CD4-positive, alpha-beta T cell (primary cell): ENCODE measurements around the gene ZRANB3. TPM values are rescaled to one million over a fixed set of nuclear protein-coding genes. Genes with fewer than 3 reads are reported as not detected.

ENCODE experiments used
- ATAC-seq: fragments of 200-7000 bp; cut with Tn5 transposase; one replicate; pipeline ENCODE4 v1.10.0; 2022; ENCODE audit warnings: mild to moderate bottlenecking; ENCODE audit not compliant: poor library complexity
- CTCF ChIA-PET: fragments of 350-600 bp; sonication (Branson Sonifier 250); formaldehyde crosslinking; loops from one replicate; lab custom pipeline; 2021; ENCODE audit warnings: antibody characterized with exemption, inconsistent platforms; lab: Charles Lee
- POLR2A ChIA-PET: fragments of 350-600 bp; sonication (Branson Sonifier 250); formaldehyde crosslinking; loops from one replicate; lab custom pipeline; 2021; ENCODE audit warnings: antibody characterized with exemption, inconsistent platforms; lab: Charles Lee
- DNase-seq, 14 experiments: peaks; one replicate each; pipeline ENCODE4 v3.0.0-alpha.2; 2013 to 2020; ENCODE audit warnings: mixed read lengths in 2 of 14
- H3K27ac ChIP-seq, 2 donors: one replicate each; pipeline versions ENCODE4 v1.5.1 to v1.7.0; 2013; ENCODE audit warnings: low read length in 2 of 2, low read depth in 1 of 2, mild to moderate bottlenecking in 1 of 2
- H3K27me3 ChIP-seq, 2 experiments: 1 replicate in 1 of 2; 2 replicates in 1 of 2; pipeline versions ENCODE4 v1.6.1 to v1.7.0; 2013; ENCODE audit warnings: low read length in 2 of 2, control low read depth in 1 of 2, mild to moderate bottlenecking in 1 of 2, moderate library complexity in 1 of 2; ENCODE audit not compliant: insufficient read depth in 2 of 2, control insufficient read depth in 1 of 2
- H3K36me3 ChIP-seq: one replicate; pipeline ENCODE4 v1.6.1; 2013; ENCODE audit warnings: low read length, control low read depth; ENCODE audit not compliant: insufficient read depth
- H3K4me1 ChIP-seq: one replicate; pipeline ENCODE4 v1.6.1; 2013; ENCODE audit warnings: low read length, control low read depth; ENCODE audit not compliant: insufficient read depth
- H3K4me3 ChIP-seq: one replicate; pipeline ENCODE4 v1.5.1; 2013; ENCODE audit warnings: mild to moderate bottlenecking, low read length, moderate library complexity
- H3K9me3 ChIP-seq, 2 experiments: 1 replicate in 1 of 2; 2 replicates in 1 of 2; pipeline versions ENCODE4 v1.6.1 to v1.7.0; 2013; ENCODE audit warnings: low read length in 2 of 2, mild to moderate bottlenecking in 2 of 2, control low read depth in 1 of 2, moderate library complexity in 1 of 2; ENCODE audit not compliant: control insufficient read depth in 1 of 2, insufficient read depth in 1 of 2
- H3K27ac Mint-ChIP-seq: one replicate; pipeline ENCODE4 v1.8.0; 2020; ENCODE audit warnings: mixed read lengths
- H3K27me3 Mint-ChIP-seq: one replicate; pipeline ENCODE4 v1.8.0; 2021; ENCODE audit warnings: mixed read lengths
- H3K36me3 Mint-ChIP-seq: one replicate; pipeline ENCODE4 v1.8.0; 2021; ENCODE audit warnings: low read depth, mixed read lengths
- H3K4me1 Mint-ChIP-seq: one replicate; pipeline ENCODE4 v1.8.0; 2021; ENCODE audit warnings: low read depth, mixed read lengths
- H3K4me3 Mint-ChIP-seq: one replicate; pipeline ENCODE4 v1.8.0; 2020; ENCODE audit warnings: mild to moderate bottlenecking, mixed read lengths
- H3K9me3 Mint-ChIP-seq: one replicate; pipeline ENCODE4 v1.8.0; 2020; ENCODE audit warnings: mixed read lengths
- intact Hi-C, 2 experiments: fragments of 100-400 bp; cut with DNase I in 1 of 2; cut with micrococcal nuclease in 1 of 2; formaldehyde crosslinking; loops; one replicate each; pipeline versions ENCODE4 v1.15.1 to v1.9.0; 2023 to 2025; cut with DNase I, micrococcal nuclease
- total RNA-seq, 174 experiments: library from RNA in 2 of 174; stranded (reverse) in 2 of 174; gene quantifications; one replicate each; pipeline ENCODE4 v1.2.3 and lab custom pipeline; 2021 to 2026
- TF ChIP-seq, protein P1 (sequence below): fragments of 200-600 bp; IDR thresholded peaks from one replicate; pipeline ENCODE4 v1.8.0; 2022; ENCODE audit warnings: antibody characterized with exemption, mild to moderate bottlenecking

Gene ZRANB3
- total RNA-seq, 2 experiments from 2014 or later: 3.9 to 4.2 TPM

DNA sequence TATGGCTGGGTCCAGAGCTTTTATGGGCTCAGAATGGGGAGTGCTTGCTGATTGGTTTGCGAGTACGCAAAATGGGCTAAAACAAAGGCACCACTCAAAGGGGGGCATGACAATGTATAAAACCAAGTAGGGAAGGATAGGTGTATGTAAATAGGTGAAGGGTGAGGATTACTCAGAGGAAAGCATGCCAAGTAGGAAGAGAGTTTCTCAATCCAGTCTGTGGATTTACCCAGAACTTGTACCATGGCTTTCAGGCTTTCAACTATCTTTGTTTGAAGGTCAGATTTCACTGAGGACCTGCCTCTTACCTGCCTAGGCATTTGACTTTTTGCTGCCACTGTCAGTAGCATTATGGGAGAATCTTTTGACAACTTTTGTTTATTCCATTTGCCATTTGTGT is 386.7 kb downstream of the ZRANB3 start:
- ATAC-seq: no peak
- peaks cover 31% of the 10 kb centered on the region for H3K36me3 ChIP-seq
- ChIA-PET CTCF (no interaction called here), POLR2A (no interaction called here)
- H3K4me3 ChIP-seq: no peak overlapping the region
- Mint-ChIP-seq H3K9me3 (peaks cover 6% of the 10 kb centered on the region), H3K4me1 (no peaks in the 10 kb centered on the region), H3K4me3 (no peak overlapping the region), H3K27ac (no peak overlapping the region), H3K36me3 (peaks cover 81% of the 10 kb centered on the region), H3K27me3 (no peaks in the 10 kb centered on the region)
- no peaks in the 10 kb centered on the region for H3K4me1 ChIP-seq
- DNase-seq: no peak
- TF ChIP-seq, protein P1, sequence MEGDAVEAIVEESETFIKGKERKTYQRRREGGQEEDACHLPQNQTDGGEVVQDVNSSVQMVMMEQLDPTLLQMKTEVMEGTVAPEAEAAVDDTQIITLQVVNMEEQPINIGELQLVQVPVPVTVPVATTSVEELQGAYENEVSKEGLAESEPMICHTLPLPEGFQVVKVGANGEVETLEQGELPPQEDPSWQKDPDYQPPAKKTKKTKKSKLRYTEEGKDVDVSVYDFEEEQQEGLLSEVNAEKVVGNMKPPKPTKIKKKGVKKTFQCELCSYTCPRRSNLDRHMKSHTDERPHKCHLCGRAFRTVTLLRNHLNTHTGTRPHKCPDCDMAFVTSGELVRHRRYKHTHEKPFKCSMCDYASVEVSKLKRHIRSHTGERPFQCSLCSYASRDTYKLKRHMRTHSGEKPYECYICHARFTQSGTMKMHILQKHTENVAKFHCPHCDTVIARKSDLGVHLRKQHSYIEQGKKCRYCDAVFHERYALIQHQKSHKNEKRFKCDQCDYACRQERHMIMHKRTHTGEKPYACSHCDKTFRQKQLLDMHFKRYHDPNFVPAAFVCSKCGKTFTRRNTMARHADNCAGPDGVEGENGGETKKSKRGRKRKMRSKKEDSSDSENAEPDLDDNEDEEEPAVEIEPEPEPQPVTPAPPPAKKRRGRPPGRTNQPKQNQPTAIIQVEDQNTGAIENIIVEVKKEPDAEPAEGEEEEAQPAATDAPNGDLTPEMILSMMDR: no peak
- peaks cover 10 to 15% of the 10 kb centered on the region in 2 experiments for H3K9me3 ChIP-seq
- no peaks in the 10 kb centered on the region for H3K27me3 ChIP-seq
- H3K27ac ChIP-seq: no peak overlapping the region
- intact Hi-C loops: no loop called here

DNA sequence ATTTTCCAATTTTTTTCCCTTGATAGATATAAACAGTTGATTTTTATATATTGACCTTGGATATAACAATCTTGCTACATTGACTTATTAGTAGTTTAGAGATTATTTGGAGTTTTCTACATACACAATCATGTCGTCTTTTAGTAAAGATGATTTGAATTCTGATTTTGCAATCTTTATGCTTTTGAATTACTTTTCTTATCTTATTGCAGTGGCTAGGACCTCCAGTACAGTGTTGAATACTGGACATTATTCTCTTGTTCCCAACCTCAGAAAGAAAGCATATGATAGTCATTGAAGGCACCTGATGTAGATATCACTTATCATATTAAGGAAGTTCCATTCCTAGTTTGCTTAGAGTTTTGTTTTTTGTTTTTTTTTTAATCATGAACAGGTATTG is 388.7 kb downstream of the ZRANB3 start:
- TF ChIP-seq, protein P1: no peak
- intact Hi-C loops: no loop called here
- no peak for DNase-seq
- ChIA-PET CTCF (no interaction called here), POLR2A (no interaction called here)
- no peak overlapping the region for H3K27ac ChIP-seq
- peaks cover 90% of the 10 kb centered on the region for H3K36me3 Mint-ChIP-seq
- H3K36me3 ChIP-seq: peaks cover 41% of the 10 kb centered on the region
- peaks cover 6% of the 10 kb centered on the region for H3K9me3 Mint-ChIP-seq
- H3K27ac Mint-ChIP-seq: no peak overlapping the region
- H3K4me1 ChIP-seq: no peaks in the 10 kb centered on the region
- ATAC-seq: no peak
- H3K4me3 Mint-ChIP-seq: no peak overlapping the region
- no peaks in the 10 kb centered on the region for H3K27me3 ChIP-seq
- H3K4me1 Mint-ChIP-seq: no peaks in the 10 kb centered on the region
- H3K9me3 ChIP-seq: peaks cover 10 to 15% of the 10 kb centered on the region in 2 experiments
- no peak overlapping the region for H3K4me3 ChIP-seq
- H3K27me3 Mint-ChIP-seq: no peaks in the 10 kb centered on the region

DNA sequence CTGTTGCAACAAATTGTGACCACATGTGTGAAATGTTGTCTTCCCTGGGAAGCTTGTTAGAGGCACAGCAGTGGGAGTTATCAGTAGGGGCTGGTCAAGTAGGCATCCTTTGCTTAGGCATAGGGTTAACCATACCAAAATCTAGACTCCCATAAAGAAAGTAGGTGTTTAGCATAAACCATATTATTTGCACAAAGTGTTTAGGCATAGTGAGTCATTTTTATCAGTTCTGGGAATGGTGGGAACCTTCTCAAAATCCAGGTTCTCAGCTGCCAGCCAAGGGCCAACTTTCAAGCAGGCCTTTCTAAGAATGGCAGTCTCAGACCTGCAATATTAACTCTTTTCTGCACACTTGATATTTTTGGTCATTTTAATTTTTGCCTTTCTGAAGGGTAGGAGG is 390.4 kb downstream of the ZRANB3 start:
- Histone ChIP-seq H3K27me3 (no peaks in the 10 kb centered on the region), H3K9me3 (peaks cover 10 to 15% of the 10 kb centered on the region in 2 experiments), H3K36me3 (peaks cover 57% of the 10 kb centered on the region), H3K4me3 (no peak overlapping the region), H3K27ac (no peak overlapping the region), H3K4me1 (no peaks in the 10 kb centered on the region)
- intact Hi-C loops: no loop called here
- TF ChIP-seq, protein P1: no peak
- Mint-ChIP-seq H3K27ac (no peak overlapping the region), H3K4me3 (no peak overlapping the region), H3K27me3 (no peaks in the 10 kb centered on the region), H3K9me3 (peaks cover 6% of the 10 kb centered on the region), H3K36me3 (peaks cover 99% of the 10 kb centered on the region), H3K4me1 (no peaks in the 10 kb centered on the region)
- POLR2A ChIA-PET: no interaction called here
- no peak for ATAC-seq
- no peak for DNase-seq
- CTCF ChIA-PET: no interaction called here
